ENCODE results near the gene SLC35E1.
"Not testable (repeated sequence)": the region's sequence is repeated elsewhere in the genome, so short reads cannot be mapped to it uniquely, and the experiment has no call there.

The SLC35E1 gene

DNA sequence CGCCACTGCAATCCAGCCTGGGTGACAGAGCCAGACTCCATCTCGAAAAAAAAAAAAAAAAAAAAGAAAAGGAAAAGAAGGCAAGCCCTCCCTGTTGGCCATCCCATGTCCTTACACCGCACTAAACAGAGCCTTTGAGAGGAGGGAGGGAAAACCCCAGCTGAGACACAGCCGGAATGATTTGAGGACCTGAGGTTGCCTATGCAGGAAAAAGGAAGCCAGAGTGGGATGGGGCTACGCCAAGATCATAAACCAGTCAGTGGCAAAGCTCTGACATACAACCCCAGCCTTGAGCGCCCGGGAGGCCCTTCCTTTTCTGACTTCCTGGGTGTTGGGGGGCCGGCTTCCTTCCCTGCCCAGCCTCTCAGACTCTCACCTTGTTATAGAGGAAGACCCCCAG is 17.4 kb downstream of the SLC35E1 start:
- no peak for DNase-seq
- TF ChIP-seq, protein P1, sequence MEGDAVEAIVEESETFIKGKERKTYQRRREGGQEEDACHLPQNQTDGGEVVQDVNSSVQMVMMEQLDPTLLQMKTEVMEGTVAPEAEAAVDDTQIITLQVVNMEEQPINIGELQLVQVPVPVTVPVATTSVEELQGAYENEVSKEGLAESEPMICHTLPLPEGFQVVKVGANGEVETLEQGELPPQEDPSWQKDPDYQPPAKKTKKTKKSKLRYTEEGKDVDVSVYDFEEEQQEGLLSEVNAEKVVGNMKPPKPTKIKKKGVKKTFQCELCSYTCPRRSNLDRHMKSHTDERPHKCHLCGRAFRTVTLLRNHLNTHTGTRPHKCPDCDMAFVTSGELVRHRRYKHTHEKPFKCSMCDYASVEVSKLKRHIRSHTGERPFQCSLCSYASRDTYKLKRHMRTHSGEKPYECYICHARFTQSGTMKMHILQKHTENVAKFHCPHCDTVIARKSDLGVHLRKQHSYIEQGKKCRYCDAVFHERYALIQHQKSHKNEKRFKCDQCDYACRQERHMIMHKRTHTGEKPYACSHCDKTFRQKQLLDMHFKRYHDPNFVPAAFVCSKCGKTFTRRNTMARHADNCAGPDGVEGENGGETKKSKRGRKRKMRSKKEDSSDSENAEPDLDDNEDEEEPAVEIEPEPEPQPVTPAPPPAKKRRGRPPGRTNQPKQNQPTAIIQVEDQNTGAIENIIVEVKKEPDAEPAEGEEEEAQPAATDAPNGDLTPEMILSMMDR (IDR thresholded peaks at IDR 0.05; ENCODE audit: low read depth, low read length): no peak
- Histone ChIP-seq H3K36me3 (peaks cover 36% of the 10 kb centered on the region), H3K4me3 (ENCODE audit: low read depth, low read length) (no peak overlapping the region), H3K27me3 (no peaks in the 10 kb centered on the region), H3K9me3 (no peaks in the 10 kb centered on the region), H3K4me1 (no peaks in the 10 kb centered on the region)

GRCh38 chr19:16551902-16552301 is 20.3 kb downstream of the SLC35E1 start:
- not testable (repeated sequence) for H3K4me3 ChIP-seq (ENCODE audit: low read depth, low read length); H3K27me3 ChIP-seq; H3K9me3 ChIP-seq; H3K4me1 ChIP-seq; DNase-seq
- peaks cover 27% of the 10 kb centered on the region for H3K36me3 ChIP-seq

- Histone ChIP-seq H3K4me1 (no peaks in the 10 kb centered on the region), H3K36me3 (peaks cover 13% of the 10 kb centered on the region), H3K4me3 (ENCODE audit: low read depth, low read length) (no peak overlapping the region), H3K27me3 (no peaks in the 10 kb centered on the region), H3K9me3 (no peaks in the 10 kb centered on the region)
- DNase-seq: no peak
- TF ChIP-seq, protein P1 (IDR thresholded peaks at IDR 0.05; ENCODE audit: low read depth, low read length): no peak
Measured at GRCh38 chr19:16548956-16549355, 23.3 kb downstream of the SLC35E1 start.

DNA sequence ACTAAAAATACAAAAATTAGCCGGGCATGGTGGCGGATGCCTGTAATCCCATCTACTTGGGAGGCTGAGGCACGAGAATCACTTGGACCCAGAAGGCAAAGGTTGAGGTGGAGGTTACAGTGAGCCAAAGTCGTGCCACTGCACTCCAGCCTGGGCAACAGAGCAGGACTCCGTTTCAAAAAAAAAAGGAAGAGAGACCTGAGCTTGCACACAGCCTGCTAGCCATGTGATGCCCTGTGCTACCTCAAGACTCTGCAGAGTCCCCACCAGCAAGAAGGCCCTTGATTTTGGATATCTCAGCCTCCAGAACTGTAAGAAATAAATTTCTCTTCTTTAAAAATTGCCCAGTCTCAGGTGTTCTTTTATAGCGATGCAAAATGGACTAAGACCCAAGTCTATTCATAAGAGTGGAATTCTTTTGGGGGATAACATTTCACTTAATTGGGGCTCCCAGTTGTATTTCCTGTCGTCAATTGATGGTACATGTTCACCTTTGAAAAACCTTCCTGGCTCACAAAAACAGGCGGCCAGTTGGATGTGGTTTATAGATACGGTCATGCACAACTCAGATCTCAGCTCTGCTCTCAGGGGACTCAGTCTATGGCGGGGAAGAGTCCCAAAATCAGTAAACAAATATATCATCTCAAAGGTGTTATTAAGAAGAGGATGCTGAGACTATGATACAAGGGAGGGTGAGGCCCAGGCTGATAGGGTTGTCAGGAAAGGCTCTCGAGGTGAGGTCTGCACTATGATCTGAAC is 27.6 kb downstream of the SLC35E1 start:
- TF ChIP-seq, protein P1 (IDR thresholded peaks at IDR 0.05; ENCODE audit: low read depth, low read length): no peak
- H3K36me3 ChIP-seq: peaks cover 19% of the 10 kb centered on the region
- H3K9me3 ChIP-seq: no peaks in the 10 kb centered on the region
- no peak for DNase-seq
- H3K27me3 ChIP-seq: no peaks in the 10 kb centered on the region
- H3K4me1 ChIP-seq: peaks cover 2% of the 10 kb centered on the region; the same call in 1 of the 2 replicates
- no peak overlapping the region for H3K4me3 ChIP-seq (ENCODE audit: low read depth, low read length)

- not testable (repeated sequence) for H3K27me3 ChIP-seq, DNase-seq, H3K9me3 ChIP-seq, H3K4me1 ChIP-seq
- Histone ChIP-seq H3K36me3 (peaks cover 25% of the 10 kb centered on the region), H3K4me3 (ENCODE audit: low read depth, low read length) (peak overlapping the region; percentile 96)
Measured at GRCh38 chr19:16543734-16544133, 28.5 kb downstream of the SLC35E1 start.

- DNase-seq: no peak
- Histone ChIP-seq H3K4me1 (peaks cover 2% of the 10 kb centered on the region; the same call in 1 of the 2 replicates), H3K4me3 (ENCODE audit: low read depth, low read length) (peak overlapping the region; percentile 96), H3K36me3 (peaks cover 33% of the 10 kb centered on the region), H3K9me3 (no peaks in the 10 kb centered on the region), H3K27me3 (no peaks in the 10 kb centered on the region)
- TF ChIP-seq, protein P1 (IDR thresholded peaks at IDR 0.05; ENCODE audit: low read depth, low read length): no peak
Measured at GRCh38 chr19:16542910-16543472, 29.2 kb downstream of the SLC35E1 start.

All from BE2C (cell line).